GM12891 (cell line): ENCODE measurements around the gene RAP1B.

ENCODE experiments used
- POLR2A ChIP-seq: IDR thresholded peaks from 2 replicates; pipeline ENCODE4 v1.6.1; 2011; ENCODE audit warnings: low read depth, low read length, control low read depth
- POLR2AphosphoS5 ChIP-seq: IDR thresholded peaks from 2 replicates; pipeline ENCODE4 v1.6.1; 2011; ENCODE audit warnings: low read depth, low read length, control low read depth
- SPI1 ChIP-seq: IDR thresholded peaks from 2 replicates; pipeline ENCODE4 v1.6.1; 2011; ENCODE audit warnings: low read depth, low read length, control low read depth
- TAF1 ChIP-seq: IDR thresholded peaks from 2 replicates; pipeline ENCODE4 v1.6.1; 2011; ENCODE audit warnings: low read depth, low read length, control low read depth

GRCh38 chr12:68641138-68641537 lies 30.4 kb downstream of the RAP1B start:
- no peak for TF ChIP-seq TAF1
- no peak for TF ChIP-seq POLR2A
- no peak for TF ChIP-seq POLR2AphosphoS5
- TF ChIP-seq SPI1, result no peak
